Skin of body (tissue), 2 donors: ENCODE results near the gene ILF3. TPM values are rescaled to one million over a fixed set of nuclear protein-coding genes. Genes with fewer than 3 reads are reported as not detected.
"Not testable (repeated sequence)": the region's sequence is repeated elsewhere in the genome, so short reads cannot be mapped to it uniquely, and the experiment has no call there.

ENCODE experiments used
- DNase-seq: peaks from one replicate; lab custom pipeline; 2025; lab: John Stamatoyannopoulos, UW
- total RNA-seq: library from RNA; depleted of rRNA; stranded (reverse); fragments of >200 nt; gene quantifications from one replicate; pipeline ENCODE4 v1.2.3, GENCODE V29; 2014

Gene ILF3
- total RNA-seq, 1 donor from 2014 or later, result 98.6 TPM

DNA sequence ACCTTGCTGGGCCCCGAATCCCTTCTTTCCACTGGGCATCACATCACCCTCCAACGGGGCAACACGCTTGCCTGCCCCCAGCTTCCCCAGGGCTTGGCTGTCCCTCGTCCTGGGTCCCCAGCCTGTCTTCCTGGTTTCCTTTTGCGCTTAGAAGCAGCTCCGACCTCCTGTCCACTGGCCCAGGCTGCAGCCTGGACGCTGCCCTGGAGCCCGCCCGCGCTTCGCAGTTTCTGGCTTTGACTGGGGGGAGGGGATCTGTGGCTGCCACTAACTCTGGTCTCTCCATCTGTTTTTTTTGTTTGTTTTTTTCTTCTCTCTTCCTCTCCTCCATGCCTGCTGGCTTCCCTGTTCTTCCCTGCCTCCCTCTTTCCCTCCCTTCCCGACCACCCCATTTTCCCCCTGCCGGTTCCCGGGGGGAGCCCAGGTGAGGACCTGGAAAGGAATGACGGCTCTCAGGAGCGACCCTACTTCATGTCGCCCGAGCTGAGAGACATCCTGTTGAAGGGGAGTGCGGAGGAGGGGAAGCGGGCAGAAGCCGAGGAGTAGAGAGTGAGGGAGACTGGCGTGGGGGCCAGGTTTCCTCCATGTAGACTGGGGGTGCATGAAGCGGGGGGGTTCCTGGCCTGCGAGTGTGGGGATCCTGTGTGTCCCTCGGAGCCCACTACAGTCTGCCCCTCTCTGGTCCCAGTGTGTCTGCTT lies 11.5 kb upstream of the ILF3 start:
- no peak for DNase-seq

DNA sequence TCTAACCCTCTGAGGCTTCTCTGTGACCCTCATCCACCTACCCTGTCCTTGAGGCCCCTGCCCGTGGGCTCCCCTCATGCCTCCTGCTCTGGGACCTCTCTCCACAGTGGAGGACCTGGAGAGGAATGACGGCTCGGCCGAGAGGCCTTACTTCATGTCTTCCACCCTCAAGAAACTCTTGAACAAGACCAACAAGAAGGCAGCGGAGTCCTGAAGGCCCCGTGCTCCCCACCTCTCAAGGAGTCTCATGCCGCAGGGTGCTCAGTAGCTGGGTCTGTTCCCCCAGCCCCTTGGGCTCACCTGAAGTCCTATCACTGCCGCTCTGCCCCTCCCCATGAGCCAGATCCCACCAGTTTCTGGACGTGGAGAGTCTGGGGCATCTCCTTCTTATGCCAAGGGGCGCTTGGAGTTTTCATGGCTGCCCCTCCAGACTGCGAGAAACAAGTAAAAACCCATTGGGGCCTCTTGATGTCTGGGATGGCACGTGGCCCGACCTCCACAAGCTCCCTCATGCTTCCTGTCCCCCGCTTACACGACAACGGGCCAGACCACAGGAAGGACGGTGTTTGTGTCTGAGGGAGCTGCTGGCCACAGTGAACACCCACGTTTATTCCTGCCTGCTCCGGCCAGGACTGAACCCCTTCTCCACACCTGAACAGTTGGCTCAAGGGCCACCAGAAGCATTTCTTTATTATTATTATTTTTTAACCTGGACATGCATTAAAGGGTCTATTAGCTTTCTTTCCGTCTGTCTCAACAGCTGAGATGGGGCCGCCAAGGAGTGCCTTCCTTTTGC lies 10.8 kb upstream of the ILF3 start:
- DNase-seq, result no peak

DNA sequence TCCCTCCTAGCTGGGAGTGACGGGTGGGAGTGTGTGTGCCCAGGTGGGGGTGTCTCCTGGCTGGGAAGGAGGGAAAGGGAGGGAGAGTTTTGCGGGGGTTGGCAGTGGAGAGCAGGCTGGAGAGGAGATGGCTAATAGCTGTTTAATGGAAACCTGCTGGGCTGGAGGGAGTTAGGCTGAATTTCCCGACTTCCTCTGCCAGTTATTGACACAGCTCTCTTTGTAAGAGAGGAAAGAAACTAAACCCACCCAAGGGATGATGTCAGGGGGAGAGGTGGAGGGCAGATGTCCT lies 10.2 kb upstream of the ILF3 start:
- peak; percentile 59 for DNase-seq

DNA sequence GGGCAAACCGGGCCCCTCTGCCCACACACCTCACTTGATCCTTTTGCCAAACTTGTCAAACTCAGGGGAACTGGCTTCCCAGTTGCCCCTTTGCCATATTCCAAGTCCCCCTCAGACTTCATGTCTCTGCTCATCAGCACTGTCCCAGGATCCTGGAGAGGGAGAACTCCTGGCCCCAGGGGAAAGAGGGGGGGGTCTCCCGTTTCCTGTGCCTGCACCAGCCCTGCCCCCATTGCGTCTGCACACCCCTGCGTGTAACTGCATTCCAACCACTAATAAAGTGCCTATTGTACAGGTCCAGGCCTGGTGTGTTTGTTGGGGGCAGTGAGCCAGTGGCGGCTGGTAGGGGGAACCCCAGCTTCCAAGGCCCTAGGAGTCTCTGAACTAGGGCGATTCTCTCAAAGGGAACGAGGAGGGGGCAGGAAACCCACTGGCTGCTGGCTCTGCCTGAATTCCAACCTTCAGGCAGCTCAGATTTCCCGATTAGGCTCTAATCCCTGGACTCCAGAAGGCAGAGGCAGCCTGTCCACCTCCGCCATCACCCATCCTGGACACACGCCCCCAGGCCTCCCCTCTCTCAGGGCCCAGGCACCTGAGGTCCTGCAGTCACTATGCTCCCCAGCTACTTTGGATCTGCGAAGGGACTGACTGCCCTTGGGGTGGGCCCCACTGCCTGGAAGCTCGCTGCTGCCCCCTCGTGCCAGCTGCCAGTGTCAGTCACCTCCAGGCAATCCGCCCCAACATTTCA lies 9.7 kb upstream of the ILF3 start:
- peak; percentile 58 for DNase-seq

DNA sequence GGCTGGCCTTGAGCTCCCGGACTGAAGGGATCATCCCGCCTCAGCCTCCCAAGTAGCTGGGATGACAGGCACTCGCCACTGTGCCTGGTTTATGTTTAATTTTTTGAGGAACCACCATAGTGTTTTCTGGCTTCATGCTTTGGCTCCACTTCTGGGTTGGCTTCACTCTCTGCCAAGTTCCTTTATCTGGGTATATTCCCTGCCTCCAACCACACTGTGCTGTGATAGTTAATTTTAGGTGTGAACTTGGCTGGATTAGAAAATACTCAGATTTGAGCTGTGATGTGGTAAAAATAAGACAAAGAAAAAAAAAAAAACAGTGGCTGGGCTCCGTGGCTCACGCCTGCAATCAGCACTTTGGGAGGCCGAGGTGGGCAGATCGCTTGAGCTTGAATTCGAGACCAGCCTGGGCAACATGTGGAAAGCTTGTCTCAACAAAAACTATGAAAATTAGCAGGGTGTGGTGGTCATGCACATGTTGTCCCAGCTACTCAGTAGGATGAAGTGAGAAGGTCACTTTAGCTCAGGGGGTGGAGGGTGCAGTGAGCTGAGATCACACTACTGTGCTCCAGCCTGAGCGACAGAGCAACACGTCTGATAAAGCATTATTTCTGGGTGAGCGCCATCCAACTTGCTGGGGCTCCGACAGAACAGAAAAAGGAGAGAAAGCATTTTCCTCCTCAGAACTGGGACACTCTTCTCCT lies 7.5 kb upstream of the ILF3 start:
- no peak for DNase-seq

DNA sequence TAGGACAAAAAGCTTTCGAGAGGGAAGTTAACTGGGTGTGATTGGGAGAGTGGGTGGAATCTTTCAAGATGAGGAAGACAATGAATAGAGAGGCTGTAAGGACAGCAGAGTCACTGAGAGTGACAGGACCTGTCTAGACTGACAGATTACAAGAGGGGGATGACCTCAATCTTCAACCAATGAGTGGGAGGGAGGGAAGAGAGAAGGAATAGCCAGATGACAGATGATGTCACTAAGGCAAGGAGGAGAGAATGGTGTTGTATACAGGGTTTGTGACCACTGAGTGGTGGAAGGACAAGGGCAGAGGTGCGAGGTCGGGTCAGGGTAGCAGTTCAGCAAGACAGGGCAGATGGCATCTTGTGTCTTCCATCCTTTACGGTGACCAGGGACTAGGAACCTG lies 5.8 kb upstream of the ILF3 start:
- no peak for DNase-seq

DNA sequence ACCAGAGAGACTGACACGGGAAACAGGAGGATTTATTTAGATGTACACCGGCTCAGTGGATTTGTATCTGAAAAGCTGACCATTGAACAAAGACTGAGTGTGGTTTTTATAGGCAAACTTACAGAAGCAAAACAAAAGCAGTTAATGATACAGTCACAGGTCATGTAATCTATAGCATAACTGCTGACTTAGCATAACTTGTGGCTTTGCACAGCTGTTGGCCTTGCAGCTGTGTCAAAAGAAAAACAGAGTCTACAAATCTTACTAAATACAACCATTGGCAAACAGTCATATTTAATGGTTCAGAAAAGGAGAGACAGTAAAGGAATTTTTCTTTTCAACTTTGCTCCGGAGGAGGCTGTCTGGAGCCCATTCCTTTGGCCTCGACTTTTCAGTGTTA lies 2.3 kb upstream of the ILF3 start:
- no peak for DNase-seq

DNA sequence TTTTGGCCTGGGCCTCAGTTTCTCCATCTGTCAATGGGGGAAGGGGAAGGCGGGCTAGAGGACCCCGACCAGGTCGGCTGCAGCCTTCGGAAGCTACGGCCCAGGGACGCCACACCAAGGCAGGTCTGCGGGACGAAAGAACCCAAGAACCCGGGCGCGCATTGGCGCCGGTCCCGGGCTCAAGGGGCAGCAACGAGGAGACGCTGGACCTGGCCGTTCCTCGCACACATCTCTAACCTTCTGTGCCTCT lies 739 bp upstream of the ILF3 start:
- no peak for DNase-seq

DNA sequence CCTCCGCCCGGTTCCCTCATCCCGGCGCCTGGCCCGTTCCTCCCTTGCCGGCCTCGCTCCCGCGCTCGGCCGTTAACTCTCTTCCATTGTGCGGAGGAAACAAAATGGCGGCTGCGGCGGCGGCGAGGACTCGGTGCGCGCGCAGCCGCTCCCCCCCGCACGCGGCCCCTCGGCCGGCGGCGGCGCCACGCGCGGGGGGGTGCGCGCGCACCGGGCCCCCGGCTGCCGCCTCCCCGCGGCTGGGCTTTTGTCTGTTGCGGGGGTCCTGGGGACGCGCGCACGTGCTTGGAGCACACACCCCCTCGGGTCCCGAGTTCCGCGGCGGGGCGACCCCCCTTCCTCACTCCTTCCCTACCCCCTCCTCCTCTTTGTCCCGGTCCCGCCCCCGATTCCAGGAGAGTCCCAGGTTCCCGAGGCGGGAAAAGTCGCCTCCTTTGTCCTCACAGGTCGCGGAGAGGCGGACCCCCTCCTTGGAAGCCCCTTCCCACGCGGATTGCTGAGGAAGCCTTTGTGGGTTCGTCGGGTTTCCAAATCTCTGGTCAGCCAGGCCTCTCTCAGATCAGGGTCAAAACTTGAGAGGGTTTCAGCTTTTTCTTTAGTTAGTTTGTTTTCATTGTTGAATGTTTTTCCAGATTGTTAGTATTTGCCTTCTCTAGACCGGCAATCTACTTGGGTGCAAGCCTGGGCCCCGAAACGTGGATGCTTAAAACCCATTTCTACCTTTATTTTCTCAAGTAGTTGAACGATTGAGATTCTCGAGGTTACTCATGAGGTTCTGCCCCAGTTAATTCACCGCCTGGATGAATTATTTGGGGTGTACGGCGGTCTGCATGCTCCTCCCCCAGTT lies 687 bp downstream of the ILF3 start:
- DNase-seq, result peak; percentile 12

DNA sequence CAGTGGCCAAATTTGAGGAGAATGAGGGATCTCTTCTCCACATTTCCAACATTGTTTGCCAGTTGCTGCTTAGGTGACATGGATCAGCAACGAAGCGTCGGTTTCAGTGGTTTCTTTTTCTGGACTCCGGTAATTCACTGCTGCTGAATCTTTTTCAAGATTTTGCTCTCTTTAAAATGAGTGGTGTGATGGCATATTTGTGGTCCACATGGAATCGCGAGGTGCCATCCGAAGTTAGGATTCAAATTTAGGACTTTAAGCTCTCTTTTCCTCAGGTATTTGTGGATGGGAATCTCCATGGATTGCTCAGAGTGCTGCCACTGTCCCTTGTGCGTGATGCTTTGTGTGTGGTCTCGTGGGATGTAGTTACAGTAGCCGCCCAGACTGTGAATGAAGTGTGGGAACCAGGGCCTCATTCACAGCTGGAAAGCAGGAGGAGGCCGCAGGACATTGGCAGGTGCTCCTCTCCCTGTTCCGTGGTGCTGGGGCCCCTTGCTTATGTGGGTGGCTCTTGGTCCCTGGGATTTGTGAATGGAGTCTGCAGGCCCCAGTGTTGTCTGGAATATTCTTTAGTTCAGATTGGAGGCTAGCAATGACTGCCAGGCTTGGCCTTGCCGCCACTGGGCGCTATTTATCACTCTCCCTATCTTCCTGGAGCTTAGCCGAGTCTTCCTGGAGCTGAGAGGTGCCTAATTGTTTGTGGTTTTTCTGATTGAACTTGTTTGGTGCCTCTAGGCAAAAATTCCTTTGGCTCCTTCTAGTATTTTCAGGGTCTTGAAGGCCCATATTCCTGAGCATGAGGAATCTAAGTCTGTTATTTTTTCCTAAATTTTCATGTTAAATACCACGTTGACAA lies 1.5 kb downstream of the ILF3 start:
- no peak for DNase-seq

DNA sequence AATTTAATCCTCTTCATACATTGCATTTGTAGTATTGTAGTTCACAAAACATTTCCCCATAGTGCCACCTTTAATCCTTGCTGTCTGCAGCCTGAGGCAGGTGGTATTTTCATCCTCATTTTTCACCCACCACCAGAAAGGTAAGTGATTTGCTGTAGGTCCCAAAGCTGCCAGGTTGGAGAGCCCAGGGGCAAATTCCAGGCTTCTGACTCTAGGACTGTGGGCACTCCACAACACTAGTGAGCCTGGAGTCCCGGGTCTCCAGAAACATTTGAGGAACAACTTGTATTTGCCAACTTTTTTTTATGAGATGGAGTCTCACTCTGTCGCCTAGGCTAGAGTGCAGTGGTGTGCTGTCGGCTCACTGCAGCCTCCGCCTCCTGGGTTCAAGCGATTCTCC lies 6.2 kb downstream of the ILF3 start:
- DNase-seq, result no peak

DNA sequence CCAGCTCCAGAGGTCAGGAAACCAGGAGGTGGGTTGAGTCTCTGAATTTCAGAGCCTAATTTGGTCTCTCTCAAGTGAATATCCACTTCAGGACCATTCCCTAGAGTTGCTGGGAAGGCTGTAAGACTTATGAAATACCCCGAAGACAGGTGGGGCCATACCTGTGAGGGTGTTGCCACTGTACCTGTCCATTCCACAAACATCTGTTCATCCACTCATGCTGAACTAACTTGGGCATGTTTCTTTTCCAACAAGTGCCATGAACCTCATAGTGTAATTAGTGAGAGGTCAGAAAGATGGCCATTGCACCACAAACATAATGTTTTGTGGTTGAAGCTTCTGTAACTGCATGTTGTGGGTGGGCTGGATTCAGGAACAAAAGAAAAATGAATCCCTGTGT lies 7.8 kb downstream of the ILF3 start:
- DNase-seq, result no peak

DNA sequence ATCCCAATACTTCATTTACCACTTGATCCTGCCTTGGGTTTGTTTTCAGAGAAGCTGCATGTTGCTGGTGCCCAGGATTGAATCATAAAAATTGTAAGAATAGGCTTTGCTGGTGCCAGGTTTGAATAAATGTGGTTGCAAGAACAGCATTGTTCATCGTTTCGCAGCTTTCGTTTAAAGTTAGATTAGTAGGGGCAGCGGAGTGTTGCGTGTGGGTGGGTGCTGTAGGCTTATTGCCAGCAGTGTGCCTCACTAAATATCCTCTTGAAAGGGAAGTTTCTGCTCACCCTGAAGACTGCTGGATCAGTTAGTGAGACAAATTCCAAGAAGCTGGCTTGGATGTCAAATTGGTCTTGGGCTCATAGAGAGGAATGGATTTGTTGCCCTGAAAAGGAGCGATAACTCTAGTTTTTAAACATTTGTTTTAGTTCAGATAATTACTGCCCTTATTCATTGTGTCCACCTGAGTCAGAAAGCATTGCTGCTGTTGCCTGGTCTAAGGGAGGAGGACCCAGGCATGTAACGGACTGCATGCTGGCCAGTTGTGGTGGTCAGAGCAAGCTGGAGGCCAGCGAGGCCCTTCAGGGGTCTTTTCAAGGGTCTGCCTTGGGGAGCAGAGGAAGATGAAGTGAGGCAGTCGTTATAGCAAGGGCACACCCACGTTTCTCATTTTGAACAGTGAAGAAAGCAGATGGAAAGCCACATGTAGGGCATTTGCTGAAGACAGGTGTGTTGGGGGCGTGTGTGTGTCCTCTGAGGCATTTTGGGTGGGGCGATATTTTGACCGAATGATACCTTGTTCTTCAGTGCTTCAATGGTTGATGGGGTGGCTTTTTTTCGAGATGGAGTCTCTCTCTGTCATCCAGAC lies 8.5 kb downstream of the ILF3 start:
- DNase-seq, result no peak

DNA sequence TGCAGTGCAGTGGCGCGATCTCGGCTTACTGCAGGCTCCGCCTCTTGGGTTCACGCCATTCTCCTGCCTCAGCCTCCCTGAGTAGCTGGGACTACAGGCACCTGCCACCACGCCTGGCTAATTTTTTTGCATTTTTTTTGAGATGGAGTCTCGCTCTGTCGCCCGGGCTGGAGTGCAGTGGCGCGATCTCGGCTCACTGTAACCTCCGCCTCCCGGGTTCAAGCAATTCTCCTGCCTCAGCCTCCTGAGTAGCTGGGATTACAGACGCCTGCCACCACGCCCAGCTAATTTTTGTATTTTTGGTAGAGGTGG lies 9.1 kb downstream of the ILF3 start:
- not testable (repeated sequence) for DNase-seq

DNA sequence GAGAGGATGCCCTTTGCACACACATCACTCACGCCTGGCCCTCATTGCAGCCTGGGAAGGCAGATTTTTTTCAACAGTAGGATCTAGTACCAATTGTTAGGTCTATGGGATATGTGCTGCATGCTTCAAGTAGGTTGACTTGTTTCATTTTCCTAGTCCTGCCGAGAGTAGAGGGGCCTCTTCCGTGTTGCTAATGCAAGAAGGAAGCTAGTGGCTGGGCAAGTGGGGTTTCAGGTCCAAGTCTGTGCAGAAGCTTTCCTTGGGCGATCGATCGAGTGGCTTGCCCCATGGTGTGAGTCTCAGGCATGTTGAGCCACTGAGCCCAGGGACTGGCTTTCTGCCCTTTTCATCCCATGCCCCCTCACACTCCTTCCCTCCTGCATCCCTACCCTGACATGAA lies 13.7 kb downstream of the ILF3 start:
- DNase-seq, result no peak

DNA sequence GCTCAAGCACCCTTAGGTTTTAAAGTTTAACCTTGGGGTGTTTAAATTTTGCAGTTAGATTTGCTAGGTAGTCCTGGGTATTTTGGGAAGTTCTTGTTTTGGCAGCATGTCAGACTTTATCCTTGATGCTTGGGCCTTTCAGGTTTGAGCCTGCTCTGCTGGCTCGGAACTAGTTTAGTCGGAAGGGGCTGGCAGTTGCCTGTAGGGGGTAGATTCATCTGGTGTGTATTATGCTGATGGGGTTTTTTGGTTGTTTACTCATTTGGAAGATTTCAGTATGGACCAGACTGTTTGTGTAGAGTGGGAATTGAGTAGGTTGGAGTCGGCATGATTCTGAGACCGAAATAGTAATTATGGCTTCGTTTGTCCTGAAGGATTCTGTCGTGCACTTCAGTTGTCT lies 15.1 kb downstream of the ILF3 start:
- no peak for DNase-seq

DNA sequence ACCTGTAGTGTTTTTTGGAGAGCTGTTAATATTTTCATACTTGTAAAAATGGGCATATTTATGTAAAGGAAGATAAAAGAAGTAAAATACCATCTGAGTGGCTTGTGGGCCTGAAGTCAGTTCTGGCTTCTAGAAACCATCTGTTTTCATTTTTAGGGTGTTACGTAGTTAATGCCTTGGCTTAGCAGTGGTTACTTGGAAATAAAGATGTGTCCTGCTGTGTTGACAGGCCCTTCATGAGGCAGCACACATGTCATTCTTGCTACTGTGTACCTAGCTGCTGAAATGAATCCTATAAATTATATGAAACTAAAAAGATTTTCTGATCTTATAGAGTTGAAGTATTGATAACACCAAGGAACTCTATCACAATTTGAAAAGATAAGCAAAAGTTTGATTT lies 16.0 kb downstream of the ILF3 start:
- DNase-seq, result peak; percentile 46

DNA sequence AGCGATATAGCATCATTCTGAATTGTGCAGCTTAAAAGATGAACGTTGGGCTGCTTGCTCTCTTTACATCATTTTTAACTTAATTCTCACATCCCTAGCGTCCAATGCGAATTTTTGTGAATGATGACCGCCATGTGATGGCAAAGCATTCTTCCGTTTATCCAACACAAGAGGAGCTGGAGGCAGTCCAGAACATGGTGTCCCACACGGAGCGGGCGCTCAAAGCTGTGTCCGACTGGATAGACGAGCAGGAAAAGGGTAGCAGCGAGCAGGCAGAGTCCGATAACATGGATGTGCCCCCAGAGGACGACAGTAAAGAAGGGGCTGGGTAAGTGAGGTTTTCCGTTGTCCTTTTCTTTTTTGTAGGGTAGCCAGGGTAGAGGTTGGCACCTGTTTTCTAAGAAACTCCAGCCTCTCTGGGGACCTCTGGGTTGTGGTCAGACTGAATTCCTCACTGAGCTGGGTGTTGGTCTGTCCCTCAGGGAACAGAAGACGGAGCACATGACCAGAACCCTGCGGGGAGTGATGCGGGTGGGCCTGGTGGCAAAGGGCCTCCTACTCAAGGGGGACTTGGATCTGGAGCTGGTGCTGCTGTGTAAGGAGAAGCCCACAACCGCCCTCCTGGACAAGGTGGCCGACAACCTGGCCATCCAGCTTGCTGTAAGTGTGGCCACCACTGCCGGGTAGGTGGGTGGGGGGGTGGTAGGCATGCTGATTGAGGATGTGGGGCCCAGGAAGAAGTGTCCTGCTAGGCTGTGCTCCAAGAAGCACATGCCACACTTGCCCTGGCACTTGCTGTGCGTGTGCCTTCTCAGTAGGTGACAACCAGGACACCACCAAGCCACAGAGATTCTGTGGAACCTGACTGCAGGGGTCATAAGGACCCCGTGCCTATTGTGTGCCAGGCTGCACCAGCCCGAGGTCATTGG lies 17.0 kb downstream of the ILF3 start:
- DNase-seq, result no peak

DNA sequence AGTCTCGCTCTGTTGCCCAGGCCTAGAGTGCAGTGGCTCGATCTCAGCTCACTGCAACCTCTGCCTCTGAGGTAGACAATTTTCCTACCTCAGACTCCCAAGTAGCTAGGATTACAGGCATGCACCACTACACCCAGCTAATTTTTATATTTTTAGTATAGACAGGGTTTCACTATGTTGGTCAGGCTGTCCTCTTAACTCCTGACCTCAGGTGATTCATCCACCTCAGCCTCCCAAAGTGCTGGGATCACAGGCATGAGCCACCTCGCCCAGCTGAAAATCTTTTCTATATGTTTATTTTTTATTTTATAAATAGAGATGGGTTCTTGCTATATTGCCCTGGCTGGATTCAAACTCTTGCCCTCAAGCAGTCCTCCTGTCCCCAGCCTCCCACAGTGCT lies 17.8 kb downstream of the ILF3 start:
- DNase-seq, result not testable (repeated sequence)
